Measurements from ENCODE around the gene NFYC.

The NFYC gene

GRCh38 chr1:40783001-40783905, 91.7 kb downstream of the NFYC start, which contains the start of gene KCNQ4:
Gene KCNQ4, plus strand, starts transcription at chr1:40783787. Its CDS starts 307 bp downstream, at chr1:40784094.
- no peak for DNase-seq (ENCODE audit: low spot score)

- DNase-seq (ENCODE audit: low spot score): no peak
These were observed 92.8 kb downstream of the NFYC start for GRCh38 chr1:40784141-40784770.

DNA sequence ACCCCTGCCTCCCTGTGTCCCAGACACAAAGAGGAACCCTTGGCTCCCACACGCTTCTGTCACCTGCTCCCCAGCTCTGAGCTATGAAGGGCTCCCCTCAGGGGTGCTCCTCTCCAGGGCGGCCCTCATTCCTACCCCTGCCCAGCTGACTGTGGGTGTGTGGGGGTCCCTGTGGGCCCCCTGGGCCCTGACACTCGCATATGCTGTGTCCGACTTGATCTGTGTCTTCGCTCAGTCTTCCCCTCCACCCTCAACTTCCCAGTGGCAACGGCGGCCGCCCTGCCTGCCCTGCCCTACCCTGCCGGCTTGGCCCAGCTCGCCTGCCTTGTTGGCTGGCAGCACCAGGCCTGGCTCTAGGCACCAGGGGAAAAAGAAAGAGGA, 93.3 kb downstream of the NFYC start:
- DNase-seq (ENCODE audit: low spot score): no peak

GRCh38 chr1:40785446-40785845, 93.9 kb downstream of the NFYC start:
- DNase-seq (ENCODE audit: low spot score): no peak

DNA sequence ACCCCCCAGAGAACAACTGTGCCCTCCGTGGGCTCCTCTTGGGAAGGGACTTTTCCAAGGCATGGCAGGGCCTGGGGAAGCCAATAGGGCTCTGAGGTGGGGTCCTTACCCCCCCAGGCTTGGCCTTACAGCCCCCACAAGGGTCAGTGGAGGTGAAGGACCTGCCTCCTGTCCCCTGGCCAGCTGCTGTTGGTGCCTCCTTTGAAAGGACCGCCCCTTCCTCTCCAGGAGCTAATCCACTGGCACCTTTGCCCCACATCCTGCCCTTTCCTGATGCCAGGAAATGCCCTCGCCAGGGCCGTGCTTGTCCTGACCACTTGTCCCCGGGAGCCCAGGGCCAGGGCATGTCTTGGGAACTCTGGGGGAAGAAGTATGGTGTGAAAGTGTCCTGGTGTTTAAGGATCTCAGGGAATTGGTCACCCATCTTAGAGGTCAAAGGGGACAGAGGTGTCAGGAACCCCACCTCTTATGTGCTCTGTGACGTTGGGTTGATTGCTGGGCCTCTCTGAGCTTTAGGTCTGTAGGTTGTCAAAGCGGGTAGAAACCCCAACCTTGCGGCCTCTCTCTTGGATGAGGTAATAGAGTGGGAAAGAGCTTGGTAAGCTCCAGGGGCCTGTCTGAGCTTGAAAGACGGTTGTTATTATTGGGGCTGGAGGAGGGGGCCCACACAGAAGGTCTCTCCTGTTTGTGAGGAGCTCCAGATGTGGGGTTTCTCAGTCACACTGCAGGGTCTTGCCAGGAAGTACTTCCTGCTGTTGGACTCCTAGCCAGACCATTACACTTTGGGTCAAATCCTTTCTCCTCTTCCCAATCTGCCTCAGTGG, 94.9 kb downstream of the NFYC start:
- DNase-seq (ENCODE audit: low spot score): no peak

DNA sequence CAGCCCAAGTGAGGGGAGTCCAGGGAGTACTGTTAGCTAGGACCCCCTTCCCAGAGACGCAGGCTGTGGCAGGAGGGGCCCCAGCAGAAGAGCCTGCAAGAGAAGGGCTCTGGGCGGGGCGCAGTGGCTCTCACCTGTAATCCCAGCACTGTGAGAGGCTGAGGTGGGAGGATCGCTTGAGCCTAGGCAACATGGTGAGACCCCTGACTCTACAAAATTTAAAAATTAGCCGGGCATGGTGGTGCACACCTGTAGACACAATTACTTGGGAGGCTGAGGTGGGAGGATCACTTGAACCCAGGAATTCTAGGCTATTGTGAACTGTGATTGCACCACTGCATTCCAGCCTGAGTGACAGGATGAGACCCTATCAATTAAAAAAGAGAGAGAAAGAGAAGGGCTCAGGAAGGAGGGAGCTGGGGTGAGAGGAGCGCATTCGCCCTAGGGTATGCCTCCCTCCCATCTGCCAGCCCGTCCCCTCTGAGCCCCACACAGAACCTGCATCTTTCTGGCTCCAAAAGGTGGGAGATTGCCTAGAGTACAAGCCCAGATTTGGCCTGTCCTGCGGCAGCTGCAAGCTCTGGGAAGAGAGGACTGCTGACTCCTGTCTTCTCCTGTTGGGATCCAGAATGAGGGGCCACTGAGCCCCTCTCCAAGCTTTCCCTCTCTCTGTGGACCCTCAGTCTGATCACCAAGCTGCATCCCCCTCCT, 95.6 kb downstream of the NFYC start:
- no peak for DNase-seq (ENCODE audit: low spot score)

DNA sequence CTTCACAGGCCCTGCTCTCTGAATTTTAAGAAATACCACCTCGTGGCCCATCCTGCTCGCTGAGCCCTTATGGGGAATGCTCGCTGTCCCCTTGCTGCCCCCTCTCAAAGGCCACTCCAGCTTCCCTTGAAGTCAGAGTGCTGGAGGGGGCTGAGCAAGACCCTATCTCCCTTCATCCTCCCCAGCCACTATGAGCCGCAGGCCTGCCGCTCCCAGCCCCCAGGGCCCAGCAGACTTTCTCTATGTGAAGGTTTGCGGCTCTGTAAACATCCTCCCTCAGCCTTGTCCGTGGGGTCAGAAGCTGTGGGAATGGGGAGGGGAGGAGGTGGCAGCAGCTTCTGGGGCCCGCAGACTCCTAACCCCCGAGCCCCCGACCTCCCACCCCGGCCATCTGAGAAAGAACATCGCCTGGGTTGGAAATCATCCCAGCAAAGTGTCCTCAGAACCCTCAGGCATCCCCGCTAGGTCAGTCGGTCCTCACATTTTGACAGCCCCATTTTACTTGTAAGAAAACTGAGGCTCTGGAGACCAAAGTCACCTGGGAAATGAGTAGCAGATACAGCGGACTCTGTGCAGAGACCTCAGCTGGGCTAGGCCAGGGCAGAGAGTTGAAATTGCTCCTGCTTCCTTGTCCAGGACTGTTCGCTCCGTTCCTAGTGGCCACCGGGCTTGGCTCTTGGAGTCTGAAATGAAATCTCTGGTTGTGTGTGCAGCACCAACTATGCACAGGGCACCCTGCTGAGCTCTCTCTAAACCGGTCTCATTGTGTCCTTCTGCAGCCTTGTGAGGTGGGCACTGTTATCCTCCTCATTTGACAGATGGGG, 96.4 kb downstream of the NFYC start:
- no peak for DNase-seq (ENCODE audit: low spot score)

DNA sequence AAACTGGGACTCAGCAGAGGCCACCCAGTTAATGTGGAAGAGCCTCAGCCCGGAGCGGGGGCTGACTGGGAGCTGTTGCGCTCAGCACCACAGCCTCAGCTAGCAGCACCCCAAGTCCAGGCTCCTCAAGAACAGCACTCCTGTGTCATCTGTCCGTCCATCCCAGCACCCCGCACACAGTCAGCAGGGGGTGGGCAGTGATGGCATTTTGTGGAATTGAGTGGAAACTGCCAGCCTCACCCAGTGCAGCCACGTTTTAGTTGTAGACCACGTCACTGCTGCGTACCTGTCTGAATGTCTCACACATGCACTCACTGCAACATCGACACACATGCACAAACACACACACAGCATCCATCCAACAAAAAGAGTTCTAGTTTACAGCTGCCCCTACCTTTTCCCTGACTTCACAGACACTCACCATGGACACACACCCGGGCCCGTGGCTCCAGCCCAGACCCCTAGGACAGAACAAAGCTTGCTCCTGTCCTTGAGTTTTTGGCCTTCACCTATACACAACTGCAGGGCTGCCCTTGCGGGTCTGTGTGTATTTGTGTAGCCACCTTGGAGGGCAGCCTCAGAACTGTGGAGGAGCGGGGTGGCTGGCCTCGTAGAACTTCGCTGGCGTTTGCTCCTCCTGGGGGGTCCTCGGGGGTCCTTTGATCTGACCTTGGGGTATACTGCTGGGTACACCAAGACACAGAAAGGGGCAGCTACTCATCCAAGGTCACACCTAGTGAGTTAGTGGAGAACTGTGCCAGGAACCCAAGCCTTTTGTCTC, 97.2 kb downstream of the NFYC start:
- DNase-seq (ENCODE audit: low spot score): no peak

DNA sequence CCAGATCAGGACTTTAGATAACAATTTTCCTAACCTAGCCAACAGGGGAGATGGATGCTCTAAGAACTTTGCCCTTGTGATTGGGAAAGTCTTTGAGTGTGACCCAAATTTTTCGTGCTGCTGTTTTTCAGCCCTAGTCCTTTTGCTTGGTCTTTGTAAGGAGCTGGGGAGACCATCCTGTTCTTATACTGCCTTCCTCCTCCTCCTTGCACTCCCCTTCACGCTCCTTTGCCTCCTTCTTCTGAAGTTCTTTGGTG, 97.8 kb downstream of the NFYC start:
- no peak for DNase-seq (ENCODE audit: low spot score)

DNA sequence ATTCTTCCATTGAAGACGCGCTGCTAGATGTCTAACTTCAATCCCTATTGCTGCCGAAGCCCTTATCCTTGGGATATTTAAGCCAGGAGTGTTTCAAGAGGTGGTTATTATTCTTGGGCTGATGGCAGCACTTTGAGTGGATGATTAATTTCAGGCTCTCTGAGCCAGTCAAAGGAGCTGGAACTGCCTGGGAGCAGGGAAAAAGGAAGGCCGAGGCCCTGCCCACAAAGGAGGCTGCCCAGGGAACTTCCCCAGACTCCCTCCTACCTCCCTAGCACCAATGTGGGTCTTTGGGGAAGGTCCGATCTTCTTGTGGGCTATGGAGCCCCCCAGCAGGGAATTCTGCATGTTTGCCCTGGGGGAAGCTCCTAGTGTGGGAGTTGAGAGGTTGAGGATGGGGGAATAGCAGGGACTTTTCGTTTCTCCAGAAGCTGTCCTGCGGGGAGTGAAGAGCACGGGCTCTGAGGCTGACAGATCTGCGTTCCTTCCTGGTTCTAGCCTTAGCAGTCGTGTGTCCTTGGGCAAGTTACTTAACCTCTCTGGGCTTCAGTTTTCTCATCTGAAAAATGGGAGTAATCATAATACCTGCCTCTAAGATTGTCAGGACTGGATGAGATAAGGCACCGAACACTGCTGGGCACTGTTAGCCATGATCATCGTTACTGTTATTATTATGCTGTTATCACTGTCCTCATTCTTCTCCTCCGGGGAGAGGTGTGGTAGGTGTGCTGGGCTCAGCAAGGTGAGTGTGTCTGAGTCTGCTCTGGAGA, 98.3 kb downstream of the NFYC start:
- DNase-seq (ENCODE audit: low spot score): no peak

- no peak for DNase-seq (ENCODE audit: low spot score)
These were observed 100.5 kb downstream of the NFYC start for GRCh38 chr1:40792036-40792435.

DNA sequence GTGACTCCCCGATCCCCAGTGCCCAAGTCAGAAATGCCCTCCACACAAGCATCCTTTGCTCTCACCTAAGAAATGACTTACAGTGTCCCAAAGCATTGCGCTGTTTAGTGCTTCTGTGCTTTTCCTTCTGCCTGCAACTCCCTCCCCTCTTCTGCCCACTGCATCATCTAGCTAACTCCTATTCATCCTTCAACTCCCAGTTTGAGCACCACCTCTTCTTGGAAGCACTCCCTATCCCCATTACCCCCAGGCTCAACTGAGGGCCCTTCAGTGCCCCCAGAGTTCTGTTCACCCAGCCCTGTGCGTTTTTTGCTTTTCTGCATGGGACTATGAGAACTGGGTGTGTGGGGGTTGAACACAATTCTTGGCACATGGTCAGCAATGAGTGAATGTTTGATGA, 102.1 kb downstream of the NFYC start:
- no peak for DNase-seq (ENCODE audit: low spot score)

DNA sequence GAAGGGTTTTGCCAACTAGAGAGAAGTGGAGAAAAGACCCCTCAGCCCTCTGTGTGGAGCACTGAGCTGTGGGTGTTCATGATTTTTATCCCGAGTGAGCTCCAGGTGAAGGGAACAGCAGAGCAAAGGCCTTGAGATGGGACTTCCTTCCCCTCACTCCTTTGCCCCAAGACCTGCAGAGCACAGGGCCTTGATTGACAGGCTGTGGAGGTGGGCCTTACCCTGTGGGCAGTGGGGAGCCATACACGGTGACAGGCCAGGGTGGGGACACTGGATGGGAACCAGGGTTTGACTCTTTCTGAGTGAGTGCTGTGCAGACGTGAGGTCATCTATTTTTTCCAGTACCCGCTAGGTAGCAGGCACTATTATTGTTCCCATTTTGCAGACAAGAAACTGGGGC, 102.5 kb downstream of the NFYC start:
- no peak for DNase-seq (ENCODE audit: low spot score)

GRCh38 chr1:40794974-40795715, 103.6 kb downstream of the NFYC start:
- no peak for DNase-seq (ENCODE audit: low spot score)

- DNase-seq (ENCODE audit: low spot score): no peak
These were observed 104.5 kb downstream of the NFYC start for GRCh38 chr1:40795811-40796586.

- no peak for DNase-seq (ENCODE audit: low spot score)
These were observed 105.6 kb downstream of the NFYC start for GRCh38 chr1:40796939-40797667.

- DNase-seq (ENCODE audit: low spot score): no peak
These were observed 106.1 kb downstream of the NFYC start for GRCh38 chr1:40797668-40798010.
